Choroid plexus epithelial cell (primary cell): ENCODE measurements around the gene MYO1C.

Source experiments
- DNase-seq: peaks from one replicate; pipeline ENCODE4 v3.0.0-alpha.2; 2010; ENCODE audit warnings: low read depth
- H3K4me3 ChIP-seq: 2 replicates; pipeline ENCODE4 v1.5.1; 2011; ENCODE audit warnings: low read depth, mild to moderate bottlenecking, control low read depth, low read length, moderate library complexity
- TF ChIP-seq, protein P1 (sequence below): conservative IDR thresholded peaks from 2 replicates; pipeline ENCODE4 v1.5.1; 2011; ENCODE audit warnings: low read depth, mild to moderate bottlenecking, control low read depth, inconsistent platforms, low read length, moderate library complexity

MYO1C gene

DNA sequence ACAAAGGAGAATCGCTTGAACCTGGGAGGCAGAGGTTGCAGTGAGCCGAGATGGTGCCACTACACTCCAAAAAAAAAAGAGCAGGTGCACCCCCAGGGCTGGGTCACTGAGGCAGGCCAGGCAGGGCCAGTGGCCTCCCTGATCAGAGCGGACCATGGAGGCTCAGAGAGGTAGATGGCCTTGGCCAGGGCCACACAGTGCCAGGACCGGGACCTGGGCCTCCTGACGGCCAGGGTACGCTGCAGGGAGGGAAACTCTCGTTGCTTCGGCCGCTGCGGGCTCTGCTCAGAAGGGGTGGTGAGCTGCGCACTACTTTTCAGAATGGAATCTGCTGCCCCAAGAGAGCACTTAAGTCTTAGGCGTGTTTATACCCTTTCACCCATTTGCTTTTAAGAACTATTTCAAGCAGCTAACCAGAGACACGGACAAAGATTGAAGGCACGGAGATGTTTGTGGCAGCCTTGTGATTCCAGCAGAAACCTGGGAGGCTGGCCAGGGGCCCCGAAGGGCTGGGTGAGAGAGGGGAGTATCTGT lies 17.1 kb downstream of the MYO1C start:
- no peak overlapping the region for H3K4me3 ChIP-seq
- TF ChIP-seq, protein P1, sequence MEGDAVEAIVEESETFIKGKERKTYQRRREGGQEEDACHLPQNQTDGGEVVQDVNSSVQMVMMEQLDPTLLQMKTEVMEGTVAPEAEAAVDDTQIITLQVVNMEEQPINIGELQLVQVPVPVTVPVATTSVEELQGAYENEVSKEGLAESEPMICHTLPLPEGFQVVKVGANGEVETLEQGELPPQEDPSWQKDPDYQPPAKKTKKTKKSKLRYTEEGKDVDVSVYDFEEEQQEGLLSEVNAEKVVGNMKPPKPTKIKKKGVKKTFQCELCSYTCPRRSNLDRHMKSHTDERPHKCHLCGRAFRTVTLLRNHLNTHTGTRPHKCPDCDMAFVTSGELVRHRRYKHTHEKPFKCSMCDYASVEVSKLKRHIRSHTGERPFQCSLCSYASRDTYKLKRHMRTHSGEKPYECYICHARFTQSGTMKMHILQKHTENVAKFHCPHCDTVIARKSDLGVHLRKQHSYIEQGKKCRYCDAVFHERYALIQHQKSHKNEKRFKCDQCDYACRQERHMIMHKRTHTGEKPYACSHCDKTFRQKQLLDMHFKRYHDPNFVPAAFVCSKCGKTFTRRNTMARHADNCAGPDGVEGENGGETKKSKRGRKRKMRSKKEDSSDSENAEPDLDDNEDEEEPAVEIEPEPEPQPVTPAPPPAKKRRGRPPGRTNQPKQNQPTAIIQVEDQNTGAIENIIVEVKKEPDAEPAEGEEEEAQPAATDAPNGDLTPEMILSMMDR = no peak
- no peak for DNase-seq

DNA sequence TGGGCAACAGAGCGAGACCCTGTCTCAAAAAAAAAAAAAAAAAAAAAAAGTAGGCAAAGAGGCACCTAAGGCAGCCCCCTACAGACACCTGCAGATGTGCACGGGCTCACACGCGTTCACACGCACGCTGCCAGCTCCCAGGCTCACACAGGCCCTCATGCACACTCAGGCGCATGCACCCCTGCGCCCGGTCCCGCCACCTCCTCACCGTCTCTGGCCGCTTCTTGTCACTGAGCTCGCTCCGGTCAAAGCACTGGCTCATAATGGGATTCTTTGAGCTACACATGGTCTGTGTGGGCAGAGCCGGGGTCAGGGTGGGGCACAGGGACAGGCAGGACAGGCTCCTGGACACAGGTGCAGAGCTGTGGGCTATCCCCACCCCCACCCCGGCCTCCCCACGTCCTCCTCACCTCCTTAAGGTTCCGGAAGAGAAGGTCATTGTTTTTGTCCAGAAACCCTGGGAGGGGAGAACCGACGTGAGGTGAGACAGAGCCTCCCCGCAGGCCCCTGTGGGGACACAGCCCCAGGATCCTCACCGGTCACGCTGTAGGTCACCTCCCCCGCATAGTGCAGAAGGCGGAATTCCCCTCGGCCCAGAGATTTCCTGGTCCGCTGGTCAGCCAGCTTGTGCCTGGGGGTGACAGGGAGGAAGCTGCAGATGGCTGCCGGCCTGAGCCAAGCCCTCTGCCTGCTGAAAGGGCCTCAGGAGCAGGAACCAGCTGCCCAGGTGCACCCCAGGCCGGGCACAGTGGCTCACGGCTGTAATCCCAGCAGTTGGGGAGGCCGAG lies 17.9 kb downstream of the MYO1C start:
- H3K4me3 ChIP-seq = no peak overlapping the region
- DNase-seq = no peak
- TF ChIP-seq, protein P1 = no peak

DNA sequence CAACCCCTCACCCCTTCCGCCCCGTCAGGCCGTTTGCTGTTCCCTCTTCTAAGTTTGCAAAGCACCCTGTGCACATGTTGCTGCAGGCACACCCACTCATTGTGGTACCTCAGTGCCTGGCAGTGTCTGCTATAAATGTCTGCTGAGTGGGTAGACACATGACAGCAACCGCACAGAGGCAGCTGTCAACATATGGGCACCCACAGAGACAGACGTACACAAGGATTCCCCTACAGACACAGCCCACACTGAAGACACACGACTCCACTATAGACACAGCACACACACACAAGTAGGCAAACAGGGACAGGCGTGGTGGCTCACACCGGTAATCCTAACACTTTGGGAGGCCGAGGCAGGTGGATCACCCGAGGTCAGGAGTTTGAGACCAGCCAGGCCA lies 18.6 kb downstream of the MYO1C start:
- H3K4me3 ChIP-seq = no peak overlapping the region
- no peak for DNase-seq
- TF ChIP-seq, protein P1 = no peak

DNA sequence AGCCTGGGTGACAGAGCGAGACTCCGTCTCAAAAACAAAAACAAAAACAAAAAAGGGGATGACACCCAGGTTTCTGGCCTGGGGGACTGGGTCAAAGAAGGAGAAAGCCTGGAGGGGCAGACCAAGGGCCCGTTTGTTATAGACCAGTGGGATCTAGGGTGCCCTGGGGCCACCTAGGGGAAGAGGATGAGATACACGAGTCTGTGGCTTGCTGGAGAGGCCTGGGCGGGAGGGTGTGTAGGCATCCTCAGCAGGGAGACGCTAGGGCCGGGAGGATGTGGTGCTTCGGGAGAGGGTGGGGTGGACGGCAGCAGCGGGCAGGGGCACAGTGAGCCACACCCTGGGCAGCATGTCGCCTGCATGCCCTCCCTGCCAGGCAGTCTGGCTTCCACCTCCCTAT lies 19.3 kb downstream of the MYO1C start:
- DNase-seq = no peak
- H3K4me3 ChIP-seq = no peak overlapping the region
- TF ChIP-seq, protein P1 = peak; percentile 31

DNA sequence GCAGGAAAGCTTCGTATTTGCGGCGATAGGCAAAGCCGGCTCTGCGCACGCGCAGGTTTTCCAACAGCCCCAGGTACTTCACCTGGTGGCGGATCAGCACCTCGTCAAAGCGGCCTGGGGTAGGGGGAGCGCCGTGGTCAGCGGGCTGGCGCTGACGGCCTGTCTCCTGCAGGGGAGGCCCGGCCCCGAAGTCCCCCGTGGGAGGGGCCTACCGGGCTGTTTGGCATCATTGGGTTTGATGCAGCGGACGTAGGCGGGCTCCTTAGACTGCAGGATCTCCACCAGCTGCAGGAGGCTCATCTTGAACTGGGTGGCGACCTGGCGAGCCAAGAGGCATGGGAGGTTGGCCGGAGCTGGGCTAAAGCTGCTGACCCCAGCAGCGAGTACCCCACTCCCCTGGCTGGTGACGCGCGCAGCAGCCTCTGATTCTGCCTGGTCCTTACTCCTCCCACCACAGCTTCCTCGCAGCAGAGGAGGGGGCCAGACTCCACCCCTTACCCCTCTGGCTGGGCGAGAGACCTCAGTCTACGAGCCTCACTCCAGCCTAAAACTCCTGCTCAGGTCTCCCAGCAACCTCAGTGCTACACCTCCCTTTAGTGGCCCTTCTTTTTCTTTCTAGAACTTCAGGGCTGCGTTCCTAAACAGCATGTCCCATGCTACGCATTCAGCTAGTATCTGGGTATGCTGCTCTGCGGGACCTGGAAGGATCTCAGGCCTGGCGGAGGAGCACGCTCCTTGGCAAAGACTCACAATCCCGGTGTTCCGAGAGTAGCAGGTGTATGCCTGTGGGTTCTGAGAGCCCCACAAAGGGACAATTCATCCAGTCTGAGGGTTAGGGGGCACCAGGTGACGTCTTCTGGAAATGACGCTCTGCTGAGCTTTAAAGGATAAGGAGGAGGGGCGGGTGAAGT lies 20.3 kb downstream of the MYO1C start:
- no peak overlapping the region for H3K4me3 ChIP-seq
- no peak for DNase-seq
- TF ChIP-seq, protein P1 = no peak

DNA sequence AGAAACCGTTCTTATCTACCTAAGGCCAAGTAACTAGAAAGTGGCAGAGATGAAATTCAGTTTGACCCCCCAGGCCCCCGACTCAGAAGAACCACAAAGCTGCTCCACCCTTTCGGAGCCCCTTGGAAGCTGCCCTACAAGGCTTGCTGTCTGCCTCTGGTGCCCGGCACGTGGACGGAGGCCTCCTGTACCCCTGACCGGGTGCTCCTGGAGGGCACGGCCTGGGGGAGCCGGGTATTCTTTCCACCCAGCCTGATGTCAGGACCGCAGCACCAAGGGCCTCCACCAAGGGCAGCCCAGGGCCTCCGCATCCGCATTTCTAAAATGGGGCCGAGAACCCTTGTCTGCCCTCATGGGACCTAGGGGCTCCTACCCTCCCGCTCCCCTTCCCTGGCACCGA lies 21.0 kb downstream of the MYO1C start:
- H3K4me3 ChIP-seq = no peak overlapping the region
- no peak for DNase-seq
- TF ChIP-seq, protein P1 = no peak
